PFSK-1 (cell line): ENCODE data around the gene CCDC70.

Source experiments
- FOXP2 ChIP-seq: optimal IDR thresholded peaks from 2 replicates; pipeline ENCODE3; 2011; ENCODE audit warnings: borderline replicate concordance, control low read depth, inconsistent platforms; ENCODE audit not compliant: insufficient read depth; ENCODE audit errors: extremely low read length, extremely low read depth
- POLR2AphosphoS5 ChIP-seq: IDR thresholded peaks from 2 replicates; pipeline ENCODE4 v1.6.1; 2012; ENCODE audit warnings: low read depth, mild to moderate bottlenecking, control low read depth, low read length, moderate library complexity
- REST ChIP-seq, 2 experiments: IDR thresholded peaks; 2 replicates each; pipeline versions ENCODE4 v1.6.1 to v1.8.0; 2011 to 2012; ENCODE audit warnings: low read depth in 2 of 2, low read length in 2 of 2, control low read depth in 1 of 2, inconsistent platforms in 1 of 2, mild to moderate bottlenecking in 1 of 2, moderate library complexity in 1 of 2; ENCODE audit not compliant: insufficient read depth in 1 of 2
- SIN3A ChIP-seq: IDR thresholded peaks from 2 replicates; pipeline ENCODE4 v1.6.1; 2012; ENCODE audit warnings: mild to moderate bottlenecking, low read length, moderate library complexity, borderline replicate concordance; ENCODE audit not compliant: insufficient read depth
- TAF1 ChIP-seq: IDR thresholded peaks from 2 replicates; pipeline ENCODE4 v1.6.1; 2012; ENCODE audit warnings: low read length, control low read depth, borderline replicate concordance; ENCODE audit not compliant: insufficient read depth

GRCh38 chr13:51814825-51815650 lies 46.7 kb upstream of the CCDC70 start:
- TF ChIP-seq POLR2AphosphoS5 (no peak), TAF1 (no peak), SIN3A (no peak), REST (IDR thresholded peaks at IDR 0.05; ENCODE audit: insufficient read depth in 1 of 2, low read depth in 2 of 2, low read length in 2 of 2) (no peak), FOXP2 (no peak)
